NCI-H1417 treated with DMSO at 0.1 percent for 48 hours (cell line): ENCODE results near the gene U2AF2.

Source experiments
- DNase-seq: peaks from one replicate; lab custom pipeline; 2025; lab: John Stamatoyannopoulos, UW

U2AF2 gene

DNA sequence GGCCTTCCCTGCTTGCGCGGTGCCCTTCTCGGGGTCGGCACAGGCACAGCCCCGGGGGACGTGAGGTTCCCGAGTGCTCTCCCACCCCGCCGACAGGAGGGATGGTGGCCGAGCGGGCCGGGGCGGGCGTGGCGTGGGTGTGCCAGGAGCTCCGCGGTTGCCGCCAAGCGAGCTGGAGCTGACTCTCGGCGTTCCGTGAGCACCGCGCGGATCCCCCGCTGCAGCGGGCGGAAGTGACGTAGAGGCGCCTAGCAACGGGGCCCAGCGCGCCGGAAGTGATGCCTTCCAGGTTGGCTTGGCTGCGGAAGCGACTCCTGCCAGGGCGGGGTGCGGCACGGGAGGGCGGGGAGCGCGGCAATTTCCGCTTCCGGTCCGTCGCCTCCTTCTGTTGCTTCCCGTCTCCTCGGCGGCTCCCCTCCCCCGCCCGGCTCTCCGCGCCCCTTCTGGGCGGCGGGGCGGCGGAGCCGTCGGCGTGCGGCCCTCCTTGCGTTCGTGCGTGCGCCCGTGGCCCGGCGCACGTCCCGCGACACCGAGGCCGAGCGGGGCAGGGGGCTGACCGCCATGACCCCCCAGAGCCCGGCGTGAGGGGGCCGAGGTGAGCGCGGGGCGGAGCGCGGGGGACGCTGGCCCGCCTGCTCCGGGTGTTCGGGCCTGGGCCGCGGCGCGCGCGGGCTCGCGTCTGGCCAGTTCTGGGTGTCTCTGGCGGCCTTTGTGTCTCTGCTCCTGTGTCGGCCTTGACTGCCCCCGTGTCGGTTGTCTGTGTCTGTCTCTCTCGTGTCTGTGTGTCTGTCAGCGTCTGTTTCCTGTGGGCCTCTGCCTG is 20.2 kb downstream of the U2AF2 start, which contains the start of gene EPN1:
EPN1 (plus strand) TSS at position 386 of the 820 bp plus-strand sequence. CDS start 3,402 bp downstream, outside the sequence.
- DNase-seq, result peak; percentile 54

DNA sequence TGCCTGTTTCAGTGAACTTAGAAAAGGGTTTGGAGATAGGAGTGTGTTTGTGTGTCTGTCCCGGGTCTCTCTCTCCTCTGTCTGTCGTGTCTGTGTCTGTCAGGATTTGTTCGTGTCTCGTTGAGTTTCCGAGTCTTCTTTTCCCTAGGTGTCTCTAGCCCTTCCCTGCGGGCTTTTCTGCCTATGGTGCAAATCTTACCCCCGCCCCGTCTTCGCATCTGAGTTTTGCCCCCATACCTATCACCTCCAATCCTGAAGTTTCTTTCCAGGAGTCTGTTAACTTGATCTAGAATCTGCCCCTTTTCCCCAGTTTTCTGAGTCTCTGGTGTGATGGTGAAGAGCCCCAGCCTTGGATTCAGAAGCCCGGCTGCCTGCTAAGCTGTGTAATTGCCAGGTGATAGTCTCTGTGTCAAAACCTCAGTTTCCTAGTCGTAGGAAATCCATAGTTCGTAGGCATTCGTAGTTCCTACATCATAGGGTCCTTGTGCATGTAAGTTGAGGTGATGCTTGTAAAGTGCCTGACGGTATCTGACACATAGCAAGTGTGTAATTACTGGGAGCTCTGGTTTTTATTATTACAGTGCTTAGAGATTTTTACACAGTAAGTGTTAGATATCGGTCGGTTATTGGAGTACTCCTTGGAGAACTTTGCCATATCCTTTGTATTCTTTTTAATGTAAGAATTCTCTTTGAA is 21.0 kb downstream of the U2AF2 start:
- no peak for DNase-seq

DNA sequence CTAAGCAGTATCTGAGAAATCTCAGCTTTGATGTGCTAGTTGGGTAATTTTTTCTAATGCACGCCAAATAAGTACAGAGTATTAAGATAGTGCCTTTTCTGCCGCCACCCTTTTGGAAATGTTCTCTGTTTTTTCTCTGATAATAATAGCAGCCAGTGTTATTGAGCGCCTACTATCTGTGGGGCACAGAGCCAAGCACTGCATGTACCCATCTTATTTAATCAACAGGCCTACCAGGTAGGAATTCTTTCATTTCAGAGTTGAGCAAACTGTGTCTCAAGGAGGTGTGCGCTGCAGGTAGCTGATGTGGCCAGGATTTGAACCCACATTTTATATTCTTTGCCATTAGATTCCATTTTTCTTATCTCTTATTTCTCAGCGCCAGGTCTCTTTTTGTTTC is 21.5 kb downstream of the U2AF2 start:
- no peak for DNase-seq

DNA sequence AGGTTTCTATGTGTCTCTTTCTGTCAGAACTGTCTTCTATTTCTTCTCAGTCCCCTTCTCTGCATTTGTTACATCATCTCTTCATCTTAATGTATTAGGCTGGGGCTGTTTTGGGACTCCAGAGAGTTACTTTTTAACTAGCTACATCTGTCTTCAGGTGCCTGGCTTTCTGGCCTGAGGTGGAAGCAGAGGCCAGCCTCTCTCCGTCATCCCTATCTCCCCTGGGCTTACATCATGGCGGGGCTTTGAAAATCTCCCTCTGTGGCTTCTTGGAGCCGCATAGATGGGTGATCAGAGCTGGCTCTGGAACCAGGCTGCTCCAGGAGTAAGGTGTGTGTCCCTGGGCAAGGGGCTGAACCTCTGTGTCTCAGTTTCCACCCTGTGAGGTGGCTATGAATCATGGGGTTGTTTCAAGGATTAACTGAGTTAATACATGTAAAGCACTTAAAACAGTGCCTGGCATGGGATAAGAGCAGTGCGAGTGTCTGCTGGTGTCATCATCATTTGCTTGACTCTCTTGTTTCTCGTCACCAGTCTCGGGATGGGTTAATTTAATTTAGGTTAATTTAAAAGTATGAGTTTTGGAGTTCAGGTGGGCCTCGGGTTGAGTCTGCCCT is 22.2 kb downstream of the U2AF2 start:
- no peak for DNase-seq

DNA sequence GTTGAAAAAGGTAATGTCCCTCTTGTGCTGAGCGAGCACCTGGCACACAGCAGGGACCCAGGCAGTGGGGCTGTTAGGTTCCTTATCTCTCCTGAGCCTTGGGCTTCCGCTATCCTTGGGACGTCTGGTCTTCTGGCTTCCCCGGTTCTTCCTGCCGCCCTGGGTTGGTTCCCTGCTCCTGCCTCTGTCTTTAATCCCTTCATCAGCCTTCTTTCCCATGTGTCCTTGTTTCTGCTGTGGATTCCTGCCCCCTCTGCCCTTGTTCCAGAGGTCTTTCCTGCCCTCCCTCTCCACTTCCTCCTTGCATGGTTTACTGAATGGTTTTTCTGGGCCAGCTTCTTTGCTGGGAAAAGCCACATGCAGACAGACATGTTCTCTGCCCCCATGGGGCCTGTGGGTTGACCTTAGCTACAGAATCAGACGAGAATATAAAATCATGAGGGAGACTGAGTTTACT is 22.8 kb downstream of the U2AF2 start:
- DNase-seq, result no peak

DNA sequence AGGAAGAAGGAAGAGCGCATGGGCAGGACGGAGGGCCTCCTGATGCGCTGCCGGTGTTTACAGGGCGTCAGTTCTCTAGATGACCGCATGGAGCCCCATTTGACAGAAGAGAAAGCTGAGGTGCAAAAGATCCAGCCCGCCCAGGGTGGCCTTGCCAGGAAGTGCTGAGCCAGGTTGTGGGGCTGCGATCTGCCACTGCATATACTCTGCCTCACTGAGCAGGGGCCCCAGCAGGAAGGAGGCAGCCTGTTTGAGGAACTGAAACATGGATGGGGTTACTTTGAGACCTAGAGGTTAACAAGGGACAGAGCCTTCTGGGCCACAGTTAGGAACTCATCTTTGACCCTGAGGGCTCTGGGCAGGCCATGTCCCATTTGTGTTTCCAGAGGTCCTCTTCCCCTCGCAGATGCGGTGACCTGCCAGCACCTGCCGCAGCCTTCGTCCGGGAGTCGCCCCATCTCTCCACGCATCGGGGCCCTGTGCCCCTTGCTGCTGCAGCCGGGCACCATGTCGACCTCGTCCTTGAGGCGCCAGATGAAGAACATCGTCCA is 23.4 kb downstream of the U2AF2 start:
- no peak for DNase-seq

DNA sequence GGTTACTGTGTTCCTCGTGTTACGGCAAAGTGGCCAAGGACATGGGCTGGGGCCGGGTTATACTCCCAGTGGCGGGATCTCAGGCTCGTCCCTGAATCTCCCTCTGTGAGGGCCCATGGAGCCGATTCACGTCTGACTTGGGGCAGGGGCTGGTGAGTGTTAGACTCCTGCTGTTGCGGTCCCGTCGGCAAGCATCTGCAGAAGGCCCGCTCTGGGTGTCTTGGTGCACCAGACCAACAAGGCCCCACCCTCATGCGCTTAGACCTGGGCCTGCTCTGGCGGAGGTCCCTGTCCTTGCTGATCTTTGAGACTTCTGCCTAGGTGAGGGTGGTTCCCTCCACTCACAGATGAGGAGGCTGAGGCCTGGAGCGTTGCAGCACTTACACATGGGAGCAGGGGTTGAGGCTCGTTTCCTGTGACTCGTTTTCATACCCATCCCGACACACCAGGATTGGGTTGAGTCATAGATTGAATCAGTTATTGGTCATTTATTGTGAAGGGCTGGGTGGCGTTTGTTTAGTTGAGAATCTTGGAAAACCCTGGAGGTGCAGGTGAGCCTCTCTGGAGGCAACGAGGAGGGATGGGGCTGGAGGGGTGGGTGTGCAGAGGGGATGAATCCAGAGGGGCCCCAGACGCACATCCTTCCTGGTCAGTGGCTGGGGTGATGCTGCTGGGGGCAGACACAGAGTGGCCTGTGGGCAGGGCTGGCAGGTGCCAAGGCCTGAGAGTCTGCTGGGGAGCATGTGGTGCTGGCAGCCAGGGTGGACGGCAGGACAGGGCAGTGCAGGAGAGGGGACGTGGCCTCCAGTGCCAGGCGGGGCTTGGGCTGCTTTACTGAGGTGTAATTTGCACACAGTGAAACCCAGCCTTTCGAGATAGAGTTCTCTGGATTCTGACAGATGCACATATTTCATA is 24.8 kb downstream of the U2AF2 start:
- no peak for DNase-seq

DNA sequence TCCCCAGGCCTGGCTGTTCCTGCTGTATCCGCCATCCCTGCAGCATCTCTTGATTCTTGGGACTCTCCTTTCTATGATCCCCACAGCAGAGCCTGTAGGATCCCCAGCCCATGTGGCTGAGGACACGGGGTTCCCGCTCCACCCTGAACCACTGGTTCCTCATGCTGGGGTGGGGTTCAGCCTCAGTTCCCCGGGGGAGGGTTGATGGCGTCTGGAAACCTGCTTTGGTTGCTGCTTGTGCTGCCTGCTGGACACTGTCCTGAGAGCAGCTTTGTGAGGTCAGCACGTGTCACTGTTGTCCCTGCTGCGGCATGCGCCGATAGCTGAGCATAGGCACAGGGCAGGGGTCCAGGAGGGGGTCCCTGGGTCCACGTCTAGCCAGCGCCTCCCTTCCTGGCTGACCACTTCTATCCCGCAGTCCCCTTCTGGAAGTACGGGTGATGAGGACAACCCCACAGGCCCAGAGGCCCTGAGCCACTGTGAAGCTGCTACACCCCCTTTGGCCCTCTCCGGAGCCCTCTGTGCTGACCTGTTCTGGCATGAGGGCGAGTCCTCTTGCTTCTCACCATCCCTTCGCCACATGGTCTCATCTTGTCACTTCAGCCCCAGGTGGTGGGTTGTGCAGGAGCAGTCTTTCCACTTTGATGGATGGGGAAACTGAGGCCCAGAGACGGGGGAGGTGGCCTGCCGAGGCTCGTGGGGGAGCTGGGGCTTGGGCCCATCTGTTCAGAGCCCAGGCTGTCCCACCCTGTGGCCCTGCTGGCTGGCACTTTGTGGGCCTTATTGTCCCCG is 25.7 kb downstream of the U2AF2 start:
- no peak for DNase-seq

DNA sequence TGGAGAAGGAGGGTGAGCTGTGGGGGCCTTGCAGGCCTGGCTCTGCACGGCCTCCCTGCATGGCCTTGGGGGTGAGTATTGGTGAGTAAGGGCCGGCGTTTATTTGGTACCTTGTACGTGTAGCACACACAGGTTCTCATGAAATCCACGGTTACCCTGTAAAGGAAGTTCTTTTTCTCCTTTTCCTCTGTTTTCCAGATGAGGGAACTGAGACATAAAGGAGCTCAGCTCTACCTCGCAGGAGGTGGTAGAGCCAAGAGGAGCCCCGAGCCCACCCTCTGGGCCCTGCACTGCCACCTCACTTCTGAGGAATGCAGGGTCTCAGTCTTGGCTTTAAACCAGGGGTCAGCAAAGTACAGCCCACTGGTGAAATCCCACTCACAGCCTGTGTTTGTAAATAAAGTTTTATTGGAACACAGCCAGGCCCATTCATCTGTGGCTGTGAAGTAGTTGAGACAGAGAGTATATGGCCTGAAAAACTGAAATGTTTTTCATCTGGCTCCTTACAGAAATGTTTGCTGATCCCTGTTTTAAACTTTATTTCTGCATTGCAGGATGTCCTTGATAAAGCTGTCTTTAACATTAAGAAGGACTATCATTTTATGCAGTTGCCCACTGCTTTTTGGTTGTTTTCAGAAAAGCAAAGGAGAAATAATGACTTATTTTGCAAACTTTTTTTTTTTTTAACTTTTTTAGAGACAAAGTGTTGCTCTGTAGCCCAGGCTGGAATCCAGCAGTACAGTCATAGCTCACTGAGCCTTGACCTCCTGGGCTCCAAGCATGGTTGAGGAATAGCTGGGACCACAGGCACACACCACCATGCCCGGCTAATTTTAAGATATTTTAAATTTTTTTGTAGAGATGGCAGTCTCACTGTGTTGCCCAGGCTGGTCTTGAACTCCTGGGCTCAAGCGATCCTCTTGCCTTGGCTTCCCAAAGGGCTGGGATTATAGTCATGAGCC is 26.6 kb downstream of the U2AF2 start:
- DNase-seq, result no peak

DNA sequence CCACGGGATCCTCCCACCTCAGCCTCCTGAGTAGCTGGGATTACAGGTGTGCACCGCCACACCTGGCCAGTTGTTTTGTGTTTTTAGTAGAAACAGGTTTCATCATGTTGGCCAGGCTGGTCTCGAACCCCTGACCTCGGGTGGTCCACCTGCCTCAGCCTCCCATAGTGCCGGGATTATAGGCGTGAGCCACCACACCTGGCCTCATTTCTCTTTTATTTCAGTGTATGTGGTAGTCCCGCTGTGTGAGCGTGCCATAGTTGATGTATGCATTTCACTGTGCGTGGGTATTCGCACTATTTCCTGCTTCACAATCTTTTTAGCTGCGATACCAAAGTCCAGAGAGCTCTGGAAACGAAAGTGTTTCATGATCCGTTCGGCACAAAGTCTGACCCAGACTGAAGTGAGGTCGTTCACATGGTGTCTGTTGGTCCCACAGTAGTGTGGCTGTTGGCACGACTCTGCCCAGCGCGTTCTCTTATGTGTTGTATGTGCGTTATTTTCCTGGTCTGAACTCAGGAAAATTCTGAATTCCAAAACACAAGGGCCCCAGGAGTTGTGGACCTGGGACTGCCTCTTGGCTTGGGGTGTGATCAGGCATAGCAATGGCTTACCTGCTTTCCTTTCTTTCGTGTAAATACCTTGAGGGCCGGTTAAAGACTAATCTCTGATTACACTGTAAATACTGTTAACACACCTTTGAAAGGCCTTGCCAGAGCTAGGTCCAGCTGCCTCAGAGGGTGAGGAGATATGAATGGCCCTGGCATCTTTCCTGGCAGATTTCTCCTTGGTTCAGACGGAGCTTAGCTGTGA is 28.8 kb downstream of the U2AF2 start:
- DNase-seq, result no peak

DNA sequence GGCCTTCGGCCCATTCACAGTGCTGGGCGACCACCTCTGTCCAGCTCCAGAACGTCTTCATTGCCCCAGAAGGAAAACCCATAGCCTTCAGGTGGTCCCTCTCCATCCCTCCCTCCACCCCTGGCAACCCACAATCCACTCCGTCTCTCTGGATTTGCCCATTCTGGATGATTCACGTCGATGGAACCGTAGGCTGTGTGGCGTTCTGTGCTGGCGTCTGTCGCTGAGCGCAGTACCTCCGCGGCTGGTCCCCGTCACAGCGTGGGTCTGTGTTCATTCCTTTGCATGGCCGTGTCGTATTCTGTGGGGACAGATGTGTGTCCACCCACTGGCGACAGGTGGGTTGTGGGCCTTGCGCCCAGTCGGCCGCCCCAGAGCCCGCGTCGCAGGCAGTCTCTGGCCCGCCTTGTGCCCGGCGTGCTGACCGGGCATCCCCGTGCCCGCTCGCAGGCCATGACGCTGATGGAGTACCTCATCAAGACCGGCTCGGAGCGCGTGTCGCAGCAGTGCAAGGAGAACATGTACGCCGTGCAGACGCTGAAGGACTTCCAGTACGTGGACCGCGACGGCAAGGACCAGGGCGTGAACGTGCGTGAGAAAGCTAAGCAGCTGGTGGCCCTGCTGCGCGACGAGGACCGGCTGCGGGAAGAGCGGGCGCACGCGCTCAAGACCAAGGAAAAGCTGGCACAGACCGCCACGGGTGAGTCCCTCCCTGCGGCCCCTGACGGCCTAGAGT is 30.3 kb downstream of the U2AF2 start:
- no peak for DNase-seq

DNA sequence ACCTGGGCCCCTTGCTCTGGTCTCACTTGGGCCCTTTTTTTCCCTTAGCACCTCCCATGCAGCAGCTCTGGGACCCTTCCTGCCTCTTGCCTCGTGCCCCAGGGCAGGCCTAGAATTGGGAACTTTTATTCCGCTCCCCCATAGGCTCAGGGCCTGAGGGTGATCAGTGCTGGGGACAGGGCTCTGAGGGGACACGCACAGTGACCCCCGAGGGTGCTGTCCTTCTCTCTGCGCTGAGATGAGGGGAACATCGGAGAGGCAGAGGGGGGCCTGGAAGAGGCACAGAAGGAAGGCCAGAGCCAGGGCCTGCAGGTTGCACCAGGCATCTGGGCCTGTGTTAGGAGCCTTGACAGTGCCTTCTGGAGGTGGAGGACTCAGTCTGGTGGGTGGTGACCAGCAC is 30.9 kb downstream of the U2AF2 start:
- no peak for DNase-seq

DNA sequence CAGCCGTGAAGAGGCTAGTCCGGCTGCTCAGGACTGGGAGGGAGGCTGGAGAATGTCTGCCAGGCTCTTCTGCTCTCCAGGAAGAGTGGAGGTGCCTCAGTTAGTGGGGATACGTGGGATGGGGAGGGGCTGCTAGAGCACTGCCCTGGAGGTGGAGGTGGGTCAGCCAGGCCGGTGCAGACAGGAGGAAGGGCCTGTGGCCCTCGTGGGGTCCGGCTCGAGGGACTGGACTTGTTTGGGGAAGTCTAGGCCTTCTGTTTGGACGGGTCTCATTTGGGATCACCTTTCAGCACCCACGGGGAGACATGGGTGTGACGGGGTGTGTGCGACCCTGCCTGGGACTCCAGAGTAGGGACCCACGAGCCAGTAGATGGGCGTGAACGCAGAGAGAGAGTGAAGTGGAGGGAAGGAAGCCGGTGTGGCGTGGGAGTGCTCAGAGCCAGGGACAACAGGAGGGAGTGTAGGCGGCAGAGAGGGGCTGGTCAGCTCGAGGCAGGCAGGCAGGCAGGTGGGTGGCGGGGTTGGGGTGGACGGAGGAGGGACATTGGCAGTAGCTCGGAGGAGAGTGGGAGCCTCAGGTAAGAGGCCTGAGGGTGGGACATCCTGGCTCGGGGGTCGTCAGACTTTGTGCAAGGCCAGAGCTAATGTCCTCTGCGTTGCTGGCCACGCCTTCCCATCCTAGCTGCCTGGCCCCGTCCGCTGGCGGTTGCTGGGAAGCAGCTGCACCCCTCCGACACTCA is 31.6 kb downstream of the U2AF2 start:
- DNase-seq, result no peak

DNA sequence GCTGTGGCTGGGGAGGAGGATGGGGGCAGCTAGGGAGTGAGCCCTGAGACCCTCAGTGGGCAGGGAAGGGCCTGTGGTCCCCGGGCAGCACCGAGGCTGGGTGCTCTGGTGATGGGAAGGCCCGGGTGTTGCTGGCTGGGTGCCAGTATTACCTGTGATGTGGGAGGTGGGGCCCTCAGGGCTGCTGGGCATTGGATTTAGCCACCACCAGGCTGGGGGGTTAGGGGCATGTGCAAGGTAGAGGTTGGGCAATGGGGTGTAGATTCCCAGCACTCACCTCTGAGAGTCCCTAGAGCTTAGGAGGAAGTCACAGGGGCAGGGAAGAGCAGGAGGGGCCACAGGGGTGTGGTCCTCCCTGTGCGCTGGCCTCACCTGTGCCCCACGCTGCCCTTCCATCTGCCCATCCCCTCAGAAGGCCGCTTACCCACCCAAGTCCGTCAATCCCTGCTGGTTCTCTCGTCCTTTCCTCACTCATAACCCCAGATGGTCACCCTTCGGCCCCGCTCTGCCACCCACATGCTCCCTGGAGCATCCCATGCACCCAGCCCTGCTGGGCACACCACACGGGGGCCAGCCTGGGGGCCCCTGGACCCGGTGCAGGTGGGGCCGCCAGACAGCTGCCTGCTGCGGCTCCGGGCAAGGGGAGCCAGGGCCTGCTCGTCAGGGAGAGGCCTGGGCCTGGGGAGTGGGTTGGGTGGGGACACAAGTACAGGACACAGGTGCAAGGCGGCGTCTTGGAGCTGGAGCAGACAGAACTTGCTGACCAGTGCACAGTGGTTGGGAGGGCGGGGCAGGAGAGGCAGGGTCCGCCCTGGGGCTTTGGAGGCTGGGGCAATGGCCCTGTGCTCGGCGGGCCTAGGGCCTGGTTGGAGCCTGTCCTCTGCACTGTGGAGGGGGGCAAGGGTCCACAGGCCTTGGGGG is 32.7 kb downstream of the U2AF2 start:
- DNase-seq, result no peak

DNA sequence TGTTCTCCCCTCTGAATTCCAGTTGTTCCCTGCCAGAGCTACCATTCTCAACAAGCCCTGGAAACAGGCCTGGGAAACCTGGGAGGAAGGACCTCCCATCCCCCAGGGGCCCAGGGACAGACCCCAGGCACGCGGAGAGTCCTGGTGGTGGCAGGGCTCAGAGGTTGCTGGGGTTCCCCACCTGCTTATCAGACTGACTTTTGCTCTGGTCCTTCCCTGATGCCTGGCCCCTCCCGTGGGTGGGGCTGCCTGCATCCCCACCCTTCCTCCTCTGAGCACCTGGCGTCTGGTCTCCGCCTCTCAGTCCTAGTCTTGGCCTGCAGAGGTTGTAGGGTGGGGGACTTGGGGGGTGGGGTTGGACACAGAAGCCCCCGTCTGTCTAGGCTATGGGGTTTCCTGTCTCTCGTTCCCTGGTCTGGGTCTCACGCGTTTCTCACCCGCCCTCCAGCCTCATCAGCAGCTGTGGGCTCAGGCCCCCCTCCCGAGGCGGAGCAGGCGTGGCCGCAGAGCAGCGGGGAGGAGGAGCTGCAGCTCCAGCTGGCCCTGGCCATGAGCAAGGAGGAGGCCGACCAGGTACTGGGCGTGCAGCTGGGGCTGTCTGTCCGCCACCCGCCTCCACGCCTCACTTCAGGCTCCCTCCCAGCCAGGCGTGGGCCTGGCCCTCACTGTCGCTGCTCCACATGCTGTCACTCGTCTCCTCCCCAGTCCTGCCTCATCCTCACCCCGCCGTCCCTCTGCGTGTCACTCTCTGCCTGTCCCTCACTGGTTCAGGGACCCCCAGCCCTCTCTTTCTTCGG is 33.8 kb downstream of the U2AF2 start:
- no peak for DNase-seq
